Lower leg skin (tissue), 3 donors: ENCODE data around the gene KLF7.

Experiments
- POLR2A ChIP-seq, 2 donors: fragments of 450-650 bp; IDR thresholded peaks; one replicate each; pipeline ENCODE4 v1.6.1; 2016 to 2017; ENCODE audit warnings: antibody characterized with exemption in 2 of 2, mild to moderate bottlenecking in 1 of 2, moderate library complexity in 1 of 2
- TF ChIP-seq, protein P1 (sequence below), 3 donors: fragments of 450-650 bp; IDR thresholded peaks; one replicate each; pipeline ENCODE4 v1.5.1; 2016; ENCODE audit warnings: antibody characterized with exemption in 3 of 3, mild to moderate bottlenecking in 3 of 3, moderate library complexity in 2 of 3

DNA sequence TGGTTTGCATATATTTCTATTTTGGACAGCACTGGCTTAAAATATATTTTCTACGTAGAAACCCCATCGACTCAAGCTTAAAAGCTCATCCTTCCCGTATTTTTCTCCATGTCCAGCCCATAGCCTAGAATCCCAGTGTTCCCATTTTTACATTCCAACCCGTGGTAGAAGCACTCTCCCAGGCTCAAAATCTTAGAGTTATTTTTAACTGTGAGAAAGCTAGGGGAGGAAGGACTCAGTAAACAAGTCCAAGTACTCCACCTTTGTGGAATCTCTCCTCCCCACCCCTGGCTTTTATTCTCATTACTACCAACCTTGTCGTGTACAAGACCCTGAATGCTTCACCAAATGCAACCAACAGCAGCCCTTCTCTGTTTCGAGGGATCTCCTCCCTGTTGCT, 69.8 kb downstream of the KLF7 start:
- TF ChIP-seq, protein P1, sequence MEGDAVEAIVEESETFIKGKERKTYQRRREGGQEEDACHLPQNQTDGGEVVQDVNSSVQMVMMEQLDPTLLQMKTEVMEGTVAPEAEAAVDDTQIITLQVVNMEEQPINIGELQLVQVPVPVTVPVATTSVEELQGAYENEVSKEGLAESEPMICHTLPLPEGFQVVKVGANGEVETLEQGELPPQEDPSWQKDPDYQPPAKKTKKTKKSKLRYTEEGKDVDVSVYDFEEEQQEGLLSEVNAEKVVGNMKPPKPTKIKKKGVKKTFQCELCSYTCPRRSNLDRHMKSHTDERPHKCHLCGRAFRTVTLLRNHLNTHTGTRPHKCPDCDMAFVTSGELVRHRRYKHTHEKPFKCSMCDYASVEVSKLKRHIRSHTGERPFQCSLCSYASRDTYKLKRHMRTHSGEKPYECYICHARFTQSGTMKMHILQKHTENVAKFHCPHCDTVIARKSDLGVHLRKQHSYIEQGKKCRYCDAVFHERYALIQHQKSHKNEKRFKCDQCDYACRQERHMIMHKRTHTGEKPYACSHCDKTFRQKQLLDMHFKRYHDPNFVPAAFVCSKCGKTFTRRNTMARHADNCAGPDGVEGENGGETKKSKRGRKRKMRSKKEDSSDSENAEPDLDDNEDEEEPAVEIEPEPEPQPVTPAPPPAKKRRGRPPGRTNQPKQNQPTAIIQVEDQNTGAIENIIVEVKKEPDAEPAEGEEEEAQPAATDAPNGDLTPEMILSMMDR (IDR thresholded peaks at IDR 0.05): no peak
- no peak for TF ChIP-seq POLR2A (IDR thresholded peaks at IDR 0.05)
